Body of pancreas (tissue), 4 donors: ENCODE data around the gene LMTK2. TPM values are rescaled to one million over a fixed set of nuclear protein-coding genes. Genes with fewer than 3 reads are reported as not detected.
A peak's percentile ranks its signal among the peaks of the same experiment; 100 is the strongest.

Experiments
- ATAC-seq: fragments of 150-250 bp; one replicate; pipeline ENCODE4 v1.9.1; 2016
- DNase-seq, 4 donors: peaks; one replicate each; pipeline ENCODE4 v3.0.0-alpha.2; 2019
- H3K27ac ChIP-seq, 4 donors: fragments of 200-600 bp; sonication (generic); 1 replicate in 3 of 4; 2 replicates in 1 of 4; pipeline versions ENCODE4 v1.5.1 to v1.6.1; 2016 to 2019; ENCODE audit warnings: mild to moderate bottlenecking in 1 of 4, mixed read lengths in 1 of 4, moderate library complexity in 1 of 4
- H3K27me3 ChIP-seq, 2 donors: fragments of 200-600 bp; sonication (generic); one replicate each; pipeline ENCODE4 v1.6.0; 2016; ENCODE audit warnings: mild to moderate bottlenecking in 1 of 2
- H3K36me3 ChIP-seq, 2 donors: fragments of 200-600 bp; sonication (generic); replicated peaks in 1 of 2; 2 replicates each; pipeline ENCODE4 v1.5.1; 2016; ENCODE audit warnings: low read depth in 2 of 2; ENCODE audit not compliant: insufficient read depth in 1 of 2
- H3K4me1 ChIP-seq: fragments of 200-600 bp; sonication (generic); one replicate; pipeline ENCODE4 v1.6.0; 2016
- H3K4me3 ChIP-seq, 2 donors: fragments of 200-600 bp; sonication (generic); 1 replicate in 1 of 2; 2 replicates in 1 of 2; pipeline ENCODE4 v1.5.1; 2016 to 2019
- H3K9me3 ChIP-seq, 3 donors: fragments of 200-600 bp; sonication (generic); 1 replicate in 2 of 3; 2 replicates in 1 of 3; pipeline ENCODE4 v1.5.1; 2016
- POLR2A ChIP-seq, 3 donors: fragments of 450-650 bp; IDR thresholded peaks; one replicate each; pipeline ENCODE4 v1.6.1; 2016; ENCODE audit warnings: antibody characterized with exemption in 3 of 3, mild to moderate bottlenecking in 2 of 3
- WGBS, 2 donors: methylation state at CpG; one replicate each; pipeline ENCODE4 v1.1.5; 2017; 5-methylcytosine and 5-hydroxymethylcytosine counted together
- intact Hi-C: fragments of 100-400 bp; cut with DNase I; formaldehyde crosslinking; loops from one replicate; pipeline ENCODE4 v1.15.1; 2023
- total RNA-seq, 2 donors: library from RNA; depleted of rRNA; stranded (reverse); fragments of >200 nt; gene quantifications; one replicate each; pipeline ENCODE4 v1.1.0, GENCODE V29; 2016
- TF ChIP-seq, protein P1 (sequence below), 7 experiments: fragments of 450-650 bp in 4 of 7; fragments of 200-600 bp in 3 of 7; sonication (generic) in 3 of 7; IDR thresholded peaks; one replicate each; pipeline ENCODE4 v1.5.1; 2016 to 2019; ENCODE audit warnings: antibody characterized with exemption in 7 of 7

Gene LMTK2
- total RNA-seq, 2 donors from 2014 or later, result 19.7 to 23.1 TPM

DNA sequence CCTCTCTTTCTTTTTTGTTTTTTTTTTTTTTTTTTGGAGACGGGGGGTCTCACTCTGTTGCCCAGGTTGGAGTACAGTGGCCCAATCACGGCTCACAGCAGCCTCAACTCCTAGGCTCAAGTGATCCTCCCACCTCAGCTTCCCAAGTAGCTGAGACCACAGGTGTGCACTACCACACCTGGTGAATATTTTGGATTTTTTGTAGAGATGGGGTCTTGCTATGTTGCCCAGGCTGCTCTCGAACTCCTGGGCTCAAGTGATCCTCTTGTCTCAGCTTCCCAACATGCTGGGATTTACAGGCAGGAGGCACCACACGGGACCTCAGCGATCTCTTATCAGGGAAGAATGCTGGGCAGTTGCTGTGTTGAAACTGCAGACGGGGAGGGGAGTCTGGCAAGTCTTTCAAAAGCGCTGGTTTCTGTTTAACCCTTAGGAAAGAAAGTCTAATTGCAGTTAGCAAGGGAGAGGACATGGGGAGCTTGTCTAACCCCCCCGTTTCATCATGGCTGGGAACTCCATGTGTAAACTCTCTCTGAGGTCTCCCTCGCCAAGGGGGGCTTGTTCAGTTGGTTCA is 39.6 kb upstream of the LMTK2 start:
- H3K27me3 ChIP-seq, result no peaks in the 10 kb centered on the region
- no peaks in the 10 kb centered on the region for H3K4me1 ChIP-seq
- no peaks in the 10 kb centered on the region for H3K36me3 ChIP-seq
- intact Hi-C loops, result no loop called here
- WGBS, 2 donors, result 35 to 40% methylated on average over 7 to 8 of the region's 9 CpGs
- H3K27ac ChIP-seq, result no peak overlapping the region
- no peaks in the 10 kb centered on the region for H3K9me3 ChIP-seq
- H3K4me3 ChIP-seq, result no peak overlapping the region
- no peak for ATAC-seq
- no peak for DNase-seq
- TF ChIP-seq, protein P1, sequence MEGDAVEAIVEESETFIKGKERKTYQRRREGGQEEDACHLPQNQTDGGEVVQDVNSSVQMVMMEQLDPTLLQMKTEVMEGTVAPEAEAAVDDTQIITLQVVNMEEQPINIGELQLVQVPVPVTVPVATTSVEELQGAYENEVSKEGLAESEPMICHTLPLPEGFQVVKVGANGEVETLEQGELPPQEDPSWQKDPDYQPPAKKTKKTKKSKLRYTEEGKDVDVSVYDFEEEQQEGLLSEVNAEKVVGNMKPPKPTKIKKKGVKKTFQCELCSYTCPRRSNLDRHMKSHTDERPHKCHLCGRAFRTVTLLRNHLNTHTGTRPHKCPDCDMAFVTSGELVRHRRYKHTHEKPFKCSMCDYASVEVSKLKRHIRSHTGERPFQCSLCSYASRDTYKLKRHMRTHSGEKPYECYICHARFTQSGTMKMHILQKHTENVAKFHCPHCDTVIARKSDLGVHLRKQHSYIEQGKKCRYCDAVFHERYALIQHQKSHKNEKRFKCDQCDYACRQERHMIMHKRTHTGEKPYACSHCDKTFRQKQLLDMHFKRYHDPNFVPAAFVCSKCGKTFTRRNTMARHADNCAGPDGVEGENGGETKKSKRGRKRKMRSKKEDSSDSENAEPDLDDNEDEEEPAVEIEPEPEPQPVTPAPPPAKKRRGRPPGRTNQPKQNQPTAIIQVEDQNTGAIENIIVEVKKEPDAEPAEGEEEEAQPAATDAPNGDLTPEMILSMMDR (IDR thresholded peaks at IDR 0.05), result no peak
- no peak for TF ChIP-seq POLR2A (IDR thresholded peaks at IDR 0.05)

- H3K4me3 ChIP-seq, result no peak overlapping the region
- no peaks in the 10 kb centered on the region for H3K27me3 ChIP-seq
- H3K4me1 ChIP-seq, result peaks cover 3% of the 10 kb centered on the region
- H3K9me3 ChIP-seq, result no peaks in the 10 kb centered on the region
- H3K27ac ChIP-seq, result no peak overlapping the region
- ATAC-seq (no peak), DNase-seq (no peak)
- WGBS, 2 donors, result 82% methylated on average over 14 of the region's 14 CpGs
- intact Hi-C loops, result no loop called here
- TF ChIP-seq POLR2A (IDR thresholded peaks at IDR 0.05), result no peak
- TF ChIP-seq, protein P1 (IDR thresholded peaks at IDR 0.05), result no peak
- H3K36me3 ChIP-seq, result no peaks in the 10 kb centered on the region
These were observed 33.6 kb upstream of the LMTK2 start for GRCh38 chr7:98073047-98073446.

DNA sequence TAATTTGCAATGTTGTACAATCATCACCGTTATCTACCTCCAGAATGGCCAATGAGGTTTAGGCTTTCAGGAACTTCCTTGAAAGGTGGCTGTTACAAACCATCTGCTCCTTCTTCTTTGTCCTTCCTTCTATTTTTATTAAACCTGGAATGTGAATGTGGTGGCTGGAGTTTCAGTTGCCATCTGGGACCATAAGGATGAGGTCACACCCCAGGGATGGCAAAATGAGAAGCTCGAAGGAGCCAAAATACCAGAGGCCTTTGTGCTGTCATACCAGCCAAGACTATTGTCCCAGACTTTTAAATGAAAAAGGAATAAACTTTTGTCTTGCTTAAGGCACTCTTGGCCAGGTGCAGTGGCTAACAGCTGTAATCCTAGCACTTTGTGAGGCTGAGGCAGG is 30.9 kb upstream of the LMTK2 start:
- H3K4me3 ChIP-seq, result no peak overlapping the region
- WGBS, 2 donors, result 89 to 96% methylated on average over 2 of the region's 2 CpGs
- intact Hi-C loops, result no loop called here

GRCh38 chr7:98077762-98078161 is 28.9 kb upstream of the LMTK2 start:
- H3K27ac ChIP-seq, result peak overlapping the region in 1 of 4 donors; percentile 52
- H3K9me3 ChIP-seq, result no peaks in the 10 kb centered on the region
- WGBS, 2 donors, result 89 to 95% methylated on average over 3 of the region's 3 CpGs
- TF ChIP-seq, protein P1 (IDR thresholded peaks at IDR 0.05), result no peak
- TF ChIP-seq POLR2A (IDR thresholded peaks at IDR 0.05), result no peak
- H3K36me3 ChIP-seq, result no peaks in the 10 kb centered on the region
- H3K4me3 ChIP-seq, result no peak overlapping the region
- intact Hi-C loops, result no loop called here
- peaks cover 13% of the 10 kb centered on the region for H3K4me1 ChIP-seq
- no peaks in the 10 kb centered on the region for H3K27me3 ChIP-seq
- DNase-seq, result no peak
- no peak for ATAC-seq

More for the DNA sequence above, 30.9 kb upstream of the LMTK2 start:
- TF ChIP-seq, protein P1 (IDR thresholded peaks at IDR 0.05), result no peak
- TF ChIP-seq POLR2A (IDR thresholded peaks at IDR 0.05), result no peak
- DNase-seq, result no peak
- peaks cover 13% of the 10 kb centered on the region for H3K4me1 ChIP-seq
- H3K27me3 ChIP-seq, result no peaks in the 10 kb centered on the region
- no peaks in the 10 kb centered on the region for H3K9me3 ChIP-seq
- no peaks in the 10 kb centered on the region for H3K36me3 ChIP-seq
- no peak for ATAC-seq
- no peak overlapping the region for H3K27ac ChIP-seq
